Adrenal gland (tissue), 5 donors: Measurements from ENCODE around the gene FBLN7.

ENCODE experiments used
- CTCF ChIP-seq, 6 experiments: fragments of 450-650 bp in 4 of 6; fragments of 200-600 bp in 2 of 6; sonication (generic) in 1 of 6; IDR thresholded peaks; 1 replicate in 5 of 6; 2 replicates in 1 of 6; pipeline versions ENCODE4 v1.5.1 to v1.8.0; 2016 to 2021; ENCODE audit warnings: antibody characterized with exemption in 6 of 6, mild to moderate bottlenecking in 2 of 6, moderate library complexity in 1 of 6
- POLR2A ChIP-seq, 2 donors: fragments of 450-650 bp; IDR thresholded peaks; one replicate each; pipeline ENCODE4 v1.6.1; 2017; ENCODE audit warnings: antibody characterized with exemption in 2 of 2, mild to moderate bottlenecking in 2 of 2, moderate library complexity in 1 of 2
- donor health status: DM: no; HTN: no; CAD: no.

GRCh38 chr2:112148477-112148876 is 10.3 kb downstream of the FBLN7 start:
- no peak for TF ChIP-seq CTCF (IDR thresholded peaks at IDR 0.05)
- no peak for TF ChIP-seq POLR2A (IDR thresholded peaks at IDR 0.05)
